ENCODE data around the gene MTHFD1L.

The MTHFD1L gene

GRCh38 chr6:151015101-151015700 is 149.7 kb downstream of the MTHFD1L start:
- Histone ChIP-seq H3K27ac (ENCODE audit: low read length) (no peak overlapping the region), H2AFZ (ENCODE audit: low read depth, low read length) (no peak overlapping the region), H3K9ac (ENCODE audit: low read depth, low read length) (no peak overlapping the region), H3K4me2 (ENCODE audit: insufficient read depth, low read length) (no peak overlapping the region), H3K36me3 (ENCODE audit: insufficient read depth, low read length) (peaks cover 85% of the 10 kb centered on the region), H4K20me1 (ENCODE audit: insufficient read depth, low read length) (no peaks in the 10 kb centered on the region; the same call in 1 of the 2 replicates), H3K9me3 (ENCODE audit: insufficient read depth, low read length, severe bottlenecking) (no peaks in the 10 kb centered on the region), H3K4me1 (ENCODE audit: insufficient read depth, low read length) (no peaks in the 10 kb centered on the region), H3K79me2 (ENCODE audit: insufficient read depth, low read length) (no peaks in the 10 kb centered on the region), H3K4me3 (ENCODE audit: low read depth in 1 of 2, low read length in 2 of 2) (no peak overlapping the region), H3K27me3 (ENCODE audit: insufficient read depth, low read length, poor library complexity) (no peaks in the 10 kb centered on the region)
- ATAC-seq (ENCODE audit: insufficient read depth, low read depth), result no peak
- DNase-seq, result no peak
- TF ChIP-seq EZH2 (IDR thresholded peaks at IDR 0.05; ENCODE audit: borderline replicate concordance, low read depth, low read length, severe bottlenecking) (no peak), CTCF (IDR thresholded peaks at IDR 0.05; ENCODE audit: borderline replicate concordance, extremely low read depth, low read length, poor library complexity, severe bottlenecking) (no peak)

GRCh38 chr6:151016107-151016506 is 150.6 kb downstream of the MTHFD1L start:
- H3K36me3 ChIP-seq (ENCODE audit: insufficient read depth, low read length), result peaks cover 85% of the 10 kb centered on the region

GRCh38 chr6:151018046-151018445 is 152.5 kb downstream of the MTHFD1L start:
- Histone ChIP-seq H3K27me3 (ENCODE audit: insufficient read depth, low read length, poor library complexity) (no peaks in the 10 kb centered on the region), H3K4me1 (ENCODE audit: insufficient read depth, low read length) (no peaks in the 10 kb centered on the region), H3K4me3 (ENCODE audit: low read depth in 1 of 2, low read length in 2 of 2) (no peak overlapping the region), H3K9ac (ENCODE audit: low read depth, low read length) (no peak overlapping the region), H3K79me2 (ENCODE audit: insufficient read depth, low read length) (no peaks in the 10 kb centered on the region), H3K4me2 (ENCODE audit: insufficient read depth, low read length) (no peak overlapping the region), H2AFZ (ENCODE audit: low read depth, low read length) (no peak overlapping the region), H4K20me1 (ENCODE audit: insufficient read depth, low read length) (no peaks in the 10 kb centered on the region; the same call in 1 of the 2 replicates), H3K9me3 (ENCODE audit: insufficient read depth, low read length, severe bottlenecking) (no peaks in the 10 kb centered on the region), H3K27ac (ENCODE audit: low read length) (no peak overlapping the region), H3K36me3 (ENCODE audit: insufficient read depth, low read length) (peaks cover 87% of the 10 kb centered on the region)
- TF ChIP-seq CTCF (IDR thresholded peaks at IDR 0.05; ENCODE audit: borderline replicate concordance, extremely low read depth, low read length, poor library complexity, severe bottlenecking), result no peak
- ATAC-seq (ENCODE audit: insufficient read depth, low read depth), result no peak
- DNase-seq, result no peak

More at GRCh38 chr6:151016107-151016506, 150.6 kb downstream of the MTHFD1L start:
- DNase-seq, result no peak
- Histone ChIP-seq H3K4me3 (ENCODE audit: low read depth in 1 of 2, low read length in 2 of 2) (no peak overlapping the region), H3K79me2 (ENCODE audit: insufficient read depth, low read length) (no peaks in the 10 kb centered on the region), H4K20me1 (ENCODE audit: insufficient read depth, low read length) (no peaks in the 10 kb centered on the region; the same call in 1 of the 2 replicates), H3K27me3 (ENCODE audit: insufficient read depth, low read length, poor library complexity) (no peaks in the 10 kb centered on the region), H3K27ac (ENCODE audit: low read length) (no peak overlapping the region), H2AFZ (ENCODE audit: low read depth, low read length) (no peak overlapping the region), H3K4me1 (ENCODE audit: insufficient read depth, low read length) (no peaks in the 10 kb centered on the region), H3K9ac (ENCODE audit: low read depth, low read length) (no peak overlapping the region), H3K9me3 (ENCODE audit: insufficient read depth, low read length, severe bottlenecking) (no peaks in the 10 kb centered on the region), H3K4me2 (ENCODE audit: insufficient read depth, low read length) (no peak overlapping the region)
- no peak for ATAC-seq (ENCODE audit: insufficient read depth, low read depth)
- TF ChIP-seq EZH2 (IDR thresholded peaks at IDR 0.05; ENCODE audit: borderline replicate concordance, low read depth, low read length, severe bottlenecking) (no peak), CTCF (IDR thresholded peaks at IDR 0.05; ENCODE audit: borderline replicate concordance, extremely low read depth, low read length, poor library complexity, severe bottlenecking) (no peak)

Measured in DND-41 (cell line).